ENCODE measurements around the gene CACNA1H.

CACNA1H gene

GRCh38 chr16:1152651-1153259 lies at the start of gene CACNA1H:
CACNA1H (plus strand) TSS chr16:1153106; CDS start chr16:1153738, 632 bp downstream.
- DNase-seq (ENCODE audit: low read depth) = peak; percentile 19

- DNase-seq (ENCODE audit: low read depth) = no peak
Measured at GRCh38 chr16:1103636-1103980, 49.3 kb upstream of the CACNA1H start.

GRCh38 chr16:1105888-1106620 lies 46.9 kb upstream of the CACNA1H start:
- DNase-seq (ENCODE audit: low read depth) = no peak

- DNase-seq (ENCODE audit: low read depth) = no peak
Measured at GRCh38 chr16:1106659-1107058, 46.2 kb upstream of the CACNA1H start.

GRCh38 chr16:1107141-1107540 lies 45.8 kb upstream of the CACNA1H start:
- no peak for DNase-seq (ENCODE audit: low read depth)

- no peak for DNase-seq (ENCODE audit: low read depth)
Measured at GRCh38 chr16:1107731-1108130, 45.2 kb upstream of the CACNA1H start.

- no peak for DNase-seq (ENCODE audit: low read depth)
Measured at GRCh38 chr16:1108299-1109252, 44.3 kb upstream of the CACNA1H start.

GRCh38 chr16:1109648-1110047 lies 43.3 kb upstream of the CACNA1H start:
- DNase-seq (ENCODE audit: low read depth) = no peak

- no peak for DNase-seq (ENCODE audit: low read depth)
Measured at GRCh38 chr16:1112506-1113184, 40.3 kb upstream of the CACNA1H start.

- DNase-seq (ENCODE audit: low read depth) = no peak
Measured at GRCh38 chr16:1113489-1113888, 39.4 kb upstream of the CACNA1H start.

- DNase-seq (ENCODE audit: low read depth) = no peak
Measured at GRCh38 chr16:1113889-1114526, 38.9 kb upstream of the CACNA1H start.

GRCh38 chr16:1116693-1117077 lies 36.2 kb upstream of the CACNA1H start:
- no peak for DNase-seq (ENCODE audit: low read depth)

GRCh38 chr16:1117176-1117900 lies 35.6 kb upstream of the CACNA1H start:
- DNase-seq (ENCODE audit: low read depth) = no peak

GRCh38 chr16:1117926-1118325 lies 35.0 kb upstream of the CACNA1H start:
- DNase-seq (ENCODE audit: low read depth) = no peak

- no peak for DNase-seq (ENCODE audit: low read depth)
Measured at GRCh38 chr16:1119129-1119528, 33.8 kb upstream of the CACNA1H start.

- no peak for DNase-seq (ENCODE audit: low read depth)
Measured at GRCh38 chr16:1119766-1120576, 32.9 kb upstream of the CACNA1H start.

- DNase-seq (ENCODE audit: low read depth) = no peak
Measured at GRCh38 chr16:1120577-1120941, 32.3 kb upstream of the CACNA1H start.

- no peak for DNase-seq (ENCODE audit: low read depth)
Measured at GRCh38 chr16:1121009-1121408, 31.9 kb upstream of the CACNA1H start.

- DNase-seq (ENCODE audit: low read depth) = no peak
Measured at GRCh38 chr16:1121601-1122397, 31.1 kb upstream of the CACNA1H start.

All from stimulated activated CD8-positive, alpha-beta memory T cell treated with anti-CD3 and anti-CD28 coated beads, Interleukin-15, amount 100 ng/mL, for 1 hour (primary cell).